Neural progenitor cell (in vitro differentiated cells): ENCODE data around the gene TRAF1.

Experiments
- CTCF ChIP-seq: fragments of 200-600 bp; sonication (generic); IDR thresholded peaks from 2 replicates; pipeline ENCODE4 v1.5.1; 2017; ENCODE audit warnings: antibody characterized with exemption, mild to moderate bottlenecking
- EZH2phosphoT487 ChIP-seq: fragments of 200-600 bp; sonication (generic); IDR thresholded peaks from 2 replicates; pipeline ENCODE4 v1.6.1; 2017; ENCODE audit warnings: antibody characterized with exemption

- TF ChIP-seq CTCF, result no peak
- TF ChIP-seq EZH2phosphoT487, result no peak
Observed at GRCh38 chr9:120924698-120925534, 1.7 kb downstream of the TRAF1 start.
